ENCODE data around the gene ARHGAP10. TPM values are rescaled to one million over a fixed set of nuclear protein-coding genes. Genes with fewer than 3 reads are reported as not detected.

Gene ARHGAP10
- total RNA-seq, 1 experiment from 2014 or later, result 6.1 TPM

GRCh38 chr4:148064451-148064850, 332.6 kb downstream of the ARHGAP10 start:
- CTCF ChIA-PET, result interaction anchor here (0.8 kb wide), 1 partner anchor 10 kb away, joined by 5 read pairs; no protein-coding TSS in a partner anchor
- Mint-ChIP-seq H3K4me3 (ENCODE audit: low read depth, unreplicated experiment) (no peak overlapping the region), H3K4me1 (ENCODE audit: low read depth, unreplicated experiment) (peaks cover 28% of the 10 kb centered on the region), H3K27ac (ENCODE audit: unreplicated experiment) (no peak overlapping the region), H3K9me3 (ENCODE audit: low read depth, unreplicated experiment) (no peaks in the 10 kb centered on the region), H3K27me3 (ENCODE audit: unreplicated experiment) (no peaks in the 10 kb centered on the region), H3K36me3 (ENCODE audit: insufficient read depth, unreplicated experiment) (no peaks in the 10 kb centered on the region)
- DNase-seq, result no peak
- intact Hi-C loops (cut with micrococcal nuclease; ENCODE audit: unreplicated experiment), result no loop called here
- BruUV-seq (replicated peaks), result no TSS peak
- TF ChIP-seq CTCF (IDR thresholded peaks at IDR 0.05; ENCODE audit: unreplicated experiment), result no peak

GRCh38 chr4:148065075-148065474, 333.2 kb downstream of the ARHGAP10 start:
- TF ChIP-seq CTCF (IDR thresholded peaks at IDR 0.05; ENCODE audit: unreplicated experiment), result no peak
- CTCF ChIA-PET, result no interaction called here
- DNase-seq, result no peak
- H3K36me3 Mint-ChIP-seq (ENCODE audit: insufficient read depth, unreplicated experiment), result no peaks in the 10 kb centered on the region
- H3K4me3 Mint-ChIP-seq (ENCODE audit: low read depth, unreplicated experiment), result no peak overlapping the region
- H3K9me3 Mint-ChIP-seq (ENCODE audit: low read depth, unreplicated experiment), result no peaks in the 10 kb centered on the region
- no peak overlapping the region for H3K27ac Mint-ChIP-seq (ENCODE audit: unreplicated experiment)
- BruUV-seq (replicated peaks), result no TSS peak
- H3K27me3 Mint-ChIP-seq (ENCODE audit: unreplicated experiment), result no peaks in the 10 kb centered on the region
- intact Hi-C loops (cut with micrococcal nuclease; ENCODE audit: unreplicated experiment), result no loop called here
- peaks cover 22% of the 10 kb centered on the region for H3K4me1 Mint-ChIP-seq (ENCODE audit: low read depth, unreplicated experiment)

GRCh38 chr4:148067301-148067916, 335.5 kb downstream of the ARHGAP10 start:
- Mint-ChIP-seq H3K36me3 (ENCODE audit: insufficient read depth, unreplicated experiment) (no peaks in the 10 kb centered on the region), H3K4me3 (ENCODE audit: low read depth, unreplicated experiment) (no peak overlapping the region), H3K27ac (ENCODE audit: unreplicated experiment) (no peak overlapping the region), H3K4me1 (ENCODE audit: low read depth, unreplicated experiment) (no peaks in the 10 kb centered on the region), H3K27me3 (ENCODE audit: unreplicated experiment) (no peaks in the 10 kb centered on the region), H3K9me3 (ENCODE audit: low read depth, unreplicated experiment) (no peaks in the 10 kb centered on the region)
- TF ChIP-seq CTCF (IDR thresholded peaks at IDR 0.05; ENCODE audit: unreplicated experiment), result no peak
- intact Hi-C loops (cut with micrococcal nuclease; ENCODE audit: unreplicated experiment), result no loop called here
- BruUV-seq (replicated peaks), result no TSS peak
- DNase-seq, result no peak
- CTCF ChIA-PET, result no interaction called here

- BruUV-seq (replicated peaks), result no TSS peak
- H3K4me3 Mint-ChIP-seq (ENCODE audit: low read depth, unreplicated experiment), result no peak overlapping the region
- no peaks in the 10 kb centered on the region for H3K9me3 Mint-ChIP-seq (ENCODE audit: low read depth, unreplicated experiment)
- CTCF ChIA-PET, result no interaction called here
- no peaks in the 10 kb centered on the region for H3K4me1 Mint-ChIP-seq (ENCODE audit: low read depth, unreplicated experiment)
- H3K27me3 Mint-ChIP-seq (ENCODE audit: unreplicated experiment), result no peaks in the 10 kb centered on the region
- no peak overlapping the region for H3K27ac Mint-ChIP-seq (ENCODE audit: unreplicated experiment)
- no peaks in the 10 kb centered on the region for H3K36me3 Mint-ChIP-seq (ENCODE audit: insufficient read depth, unreplicated experiment)
- no peak for TF ChIP-seq CTCF (IDR thresholded peaks at IDR 0.05; ENCODE audit: unreplicated experiment)
- no peak for DNase-seq
- intact Hi-C loops (cut with micrococcal nuclease; ENCODE audit: unreplicated experiment), result no loop called here
Observed at GRCh38 chr4:148068065-148068911, 336.4 kb downstream of the ARHGAP10 start.

Measured in Calu3 (cell line).